ENCODE measurements around the gene NSD2.
A peak's percentile ranks its signal among the peaks of the same experiment; 100 is the strongest.
"Not testable (repeated sequence)": the region's sequence is repeated elsewhere in the genome, so short reads cannot be mapped to it uniquely, and the experiment has no call there.

The NSD2 gene

GRCh38 chr4:2009651-2010233 lies 138.5 kb downstream of the NSD2 start:
- Histone ChIP-seq H2BK5ac (ENCODE audit: low read depth, low read length, poor library complexity) (no peak overlapping the region), H3K4me1 (ENCODE audit: control insufficient read depth in 1 of 2, insufficient read depth in 2 of 2, low read length in 2 of 2) (peaks cover 7 to 8% of the 10 kb centered on the region in 2 experiments), H2BK12ac (ENCODE audit: low read length) (no peak overlapping the region), H2AK5ac (ENCODE audit: low read length) (no peak overlapping the region), H3K27ac (ENCODE audit: low read depth, low read length) (peak overlapping the region; percentile 93), H3K79me2 (ENCODE audit: control insufficient read depth, insufficient read depth, low read length, poor library complexity) (peaks cover 14% of the 10 kb centered on the region), H3K79me1 (ENCODE audit: low read length) (peaks cover 5% of the 10 kb centered on the region), H3K4ac (ENCODE audit: low read depth, low read length) (no peak overlapping the region), H3K36me3 (ENCODE audit: control insufficient read depth in 1 of 2, insufficient read depth in 2 of 2, low read length in 2 of 2) (peaks cover 5 to 7% of the 10 kb centered on the region in 2 experiments), H3K18ac (ENCODE audit: low read length) (peak overlapping the region; percentile 47), H3K14ac (ENCODE audit: low read length) (peak overlapping the region; percentile 29), H2BK120ac (ENCODE audit: insufficient read depth, low read length, poor library complexity) (no peak overlapping the region), H3K9me3 (ENCODE audit: insufficient read depth, low read depth, low read length) (no peaks in the 10 kb centered on the region), H3K9ac (ENCODE audit: low read length) (no peak overlapping the region), H3K4me2 (ENCODE audit: low read length) (peak overlapping the region; percentile 98), H3K4me3 (ENCODE audit: low read depth, low read length) (peak overlapping the region; percentile 93), H4K12ac (ENCODE audit: low read depth, low read length) (peak overlapping the region; percentile 7), H4K91ac (ENCODE audit: low read depth, low read length) (no peak overlapping the region), H3K27me3 (ENCODE audit: insufficient read depth, low read length) (peaks cover 3% of the 10 kb centered on the region), H3K23ac (ENCODE audit: low read length) (no peak overlapping the region), H2AFZ (ENCODE audit: insufficient read depth, low read length, poor library complexity) (peak overlapping the region; percentile 99), H4K8ac (ENCODE audit: low read depth, low read length) (peak overlapping the region; percentile 73)
- peak; percentile 34 to 60 for DNase-seq
- WGBS (ENCODE audit: extremely low coverage, insufficient coverage, insufficient read length), result no CpG with 5 or more reads among the region's 23 CpGs

- WGBS (ENCODE audit: extremely low coverage, insufficient coverage, insufficient read length), result no CpG with 5 or more reads among the region's 3 CpGs
- peaks cover 5% of the 10 kb centered on the region for H3K79me1 ChIP-seq (ENCODE audit: low read length)
These were observed 140.4 kb downstream of the NSD2 start for GRCh38 chr4:2011583-2011982.

GRCh38 chr4:2015008-2015407 lies 143.8 kb downstream of the NSD2 start:
- H3K27ac ChIP-seq (ENCODE audit: low read depth, low read length), result no peak overlapping the region
- H3K23ac ChIP-seq (ENCODE audit: low read length), result no peak overlapping the region
- no peak overlapping the region for H3K18ac ChIP-seq (ENCODE audit: low read length)
- no peak overlapping the region for H3K14ac ChIP-seq (ENCODE audit: low read length)
- no peak overlapping the region for H3K4me3 ChIP-seq (ENCODE audit: low read depth, low read length)
- no peak overlapping the region for H4K91ac ChIP-seq (ENCODE audit: low read depth, low read length)
- H4K8ac ChIP-seq (ENCODE audit: low read depth, low read length), result no peak overlapping the region
- no peak overlapping the region for H3K4ac ChIP-seq (ENCODE audit: low read depth, low read length)
- no peak overlapping the region for H2AFZ ChIP-seq (ENCODE audit: insufficient read depth, low read length, poor library complexity)
- no peaks in the 10 kb centered on the region for H3K36me3 ChIP-seq (ENCODE audit: control insufficient read depth in 1 of 2, insufficient read depth in 2 of 2, low read length in 2 of 2)
- H3K79me1 ChIP-seq (ENCODE audit: low read length), result no peaks in the 10 kb centered on the region
- H2BK12ac ChIP-seq (ENCODE audit: low read length), result no peak overlapping the region
- no peak overlapping the region for H2BK5ac ChIP-seq (ENCODE audit: low read depth, low read length, poor library complexity)
- H3K27me3 ChIP-seq (ENCODE audit: insufficient read depth, low read length), result peaks cover 3% of the 10 kb centered on the region
- H3K9me3 ChIP-seq (ENCODE audit: insufficient read depth, low read depth, low read length), result no peaks in the 10 kb centered on the region
- peaks cover 0 to under 1% of the 10 kb centered on the region in 2 experiments for H3K4me1 ChIP-seq (ENCODE audit: control insufficient read depth in 1 of 2, insufficient read depth in 2 of 2, low read length in 2 of 2)
- H3K79me2 ChIP-seq (ENCODE audit: control insufficient read depth, insufficient read depth, low read length, poor library complexity), result no peaks in the 10 kb centered on the region
- no peak overlapping the region for H3K9ac ChIP-seq (ENCODE audit: low read length)
- no peak overlapping the region for H3K4me2 ChIP-seq (ENCODE audit: low read length)
- DNase-seq, result no peak
- no peak overlapping the region for H2AK5ac ChIP-seq (ENCODE audit: low read length)
- H4K12ac ChIP-seq (ENCODE audit: low read depth, low read length), result no peak overlapping the region
- no CpG with 5 or more reads among the region's 4 CpGs for WGBS (ENCODE audit: extremely low coverage, insufficient coverage, insufficient read length)
- no peak overlapping the region for H2BK120ac ChIP-seq (ENCODE audit: insufficient read depth, low read length, poor library complexity)

More at GRCh38 chr4:2011583-2011982, 140.4 kb downstream of the NSD2 start:
- DNase-seq, result peak in 1 of 2 donors; percentile 22
- Histone ChIP-seq H3K18ac (ENCODE audit: low read length) (no peak overlapping the region), H4K12ac (ENCODE audit: low read depth, low read length) (no peak overlapping the region), H4K8ac (ENCODE audit: low read depth, low read length) (no peak overlapping the region), H3K9ac (ENCODE audit: low read length) (no peak overlapping the region), H2BK12ac (ENCODE audit: low read length) (no peak overlapping the region), H3K4me2 (ENCODE audit: low read length) (no peak overlapping the region), H3K4me1 (ENCODE audit: control insufficient read depth in 1 of 2, insufficient read depth in 2 of 2, low read length in 2 of 2) (peaks cover 7 to 8% of the 10 kb centered on the region in 2 experiments), H2BK120ac (ENCODE audit: insufficient read depth, low read length, poor library complexity) (no peak overlapping the region), H2AK5ac (ENCODE audit: low read length) (no peak overlapping the region), H3K36me3 (ENCODE audit: control insufficient read depth in 1 of 2, insufficient read depth in 2 of 2, low read length in 2 of 2) (peaks cover 0 to 2% of the 10 kb centered on the region in 2 experiments), H2BK5ac (ENCODE audit: low read depth, low read length, poor library complexity) (no peak overlapping the region), H2AFZ (ENCODE audit: insufficient read depth, low read length, poor library complexity) (no peak overlapping the region), H3K23ac (ENCODE audit: low read length) (no peak overlapping the region), H3K4ac (ENCODE audit: low read depth, low read length) (no peak overlapping the region), H3K14ac (ENCODE audit: low read length) (no peak overlapping the region), H3K27ac (ENCODE audit: low read depth, low read length) (no peak overlapping the region), H3K79me2 (ENCODE audit: control insufficient read depth, insufficient read depth, low read length, poor library complexity) (peaks cover 12% of the 10 kb centered on the region), H3K9me3 (ENCODE audit: insufficient read depth, low read depth, low read length) (no peaks in the 10 kb centered on the region), H3K4me3 (ENCODE audit: low read depth, low read length) (no peak overlapping the region), H4K91ac (ENCODE audit: low read depth, low read length) (no peak overlapping the region), H3K27me3 (ENCODE audit: insufficient read depth, low read length) (peaks cover 3% of the 10 kb centered on the region)

- not testable (repeated sequence) for H2AFZ ChIP-seq (ENCODE audit: insufficient read depth, low read length, poor library complexity); H2BK120ac ChIP-seq (ENCODE audit: insufficient read depth, low read length, poor library complexity); H3K4me1 ChIP-seq (ENCODE audit: control insufficient read depth in 1 of 2, insufficient read depth in 2 of 2, low read length in 2 of 2); H3K4me2 ChIP-seq (ENCODE audit: low read length); H2BK5ac ChIP-seq (ENCODE audit: low read depth, low read length, poor library complexity); H4K91ac ChIP-seq (ENCODE audit: low read depth, low read length); H2BK12ac ChIP-seq (ENCODE audit: low read length); H3K9me3 ChIP-seq (ENCODE audit: insufficient read depth, low read depth, low read length); H4K8ac ChIP-seq (ENCODE audit: low read depth, low read length); H3K18ac ChIP-seq (ENCODE audit: low read length); H3K79me2 ChIP-seq (ENCODE audit: control insufficient read depth, insufficient read depth, low read length, poor library complexity); H4K12ac ChIP-seq (ENCODE audit: low read depth, low read length); H3K23ac ChIP-seq (ENCODE audit: low read length); H3K27ac ChIP-seq (ENCODE audit: low read depth, low read length); H3K4ac ChIP-seq (ENCODE audit: low read depth, low read length); H3K79me1 ChIP-seq (ENCODE audit: low read length); H3K36me3 ChIP-seq (ENCODE audit: control insufficient read depth in 1 of 2, insufficient read depth in 2 of 2, low read length in 2 of 2); H3K27me3 ChIP-seq (ENCODE audit: insufficient read depth, low read length); H3K4me3 ChIP-seq (ENCODE audit: low read depth, low read length); H3K14ac ChIP-seq (ENCODE audit: low read length); H3K9ac ChIP-seq (ENCODE audit: low read length); H2AK5ac ChIP-seq (ENCODE audit: low read length)
- no CpG with 5 or more reads among the region's 15 CpGs for WGBS (ENCODE audit: extremely low coverage, insufficient coverage, insufficient read length)
- peak in 1 of 2 donors; percentile 26 for DNase-seq
These were observed 150.3 kb downstream of the NSD2 start for GRCh38 chr4:2021358-2022018.
